ENCODE results near the gene SCP2D1. TPM values are rescaled to one million over a fixed set of nuclear protein-coding genes. Genes with fewer than 3 reads are reported as not detected.
"Not testable (repeated sequence)": the region's sequence is repeated elsewhere in the genome, so short reads cannot be mapped to it uniquely, and the experiment has no call there.

SCP2D1 gene
- total RNA-seq, 2 donors from 2014 or later, result not detected

GRCh38 chr20:18780385-18781130, 33.0 kb upstream of the SCP2D1 start:
- TF ChIP-seq CTCF (conservative IDR thresholded peaks at IDR 0.05), result no peak
- H3K4me1 Mint-ChIP-seq, result no peaks in the 10 kb centered on the region
- H3K36me3 ChIP-seq (ENCODE audit: control insufficient read depth, insufficient read depth, low read length), result no peaks in the 10 kb centered on the region
- no peak overlapping the region for H3K4me3 Mint-ChIP-seq
- H3K27me3 ChIP-seq (ENCODE audit: control insufficient read depth, insufficient read depth, low read length, poor library complexity, severe bottlenecking), result no peaks in the 10 kb centered on the region
- no peak overlapping the region for H3K27ac Mint-ChIP-seq
- peaks cover 3% of the 10 kb centered on the region for H3K9me3 Mint-ChIP-seq
- no peak overlapping the region for H3K27ac ChIP-seq (ENCODE audit: low read depth, low read length)
- no peak overlapping the region for H3K4me3 ChIP-seq (ENCODE audit: low read length)
- H3K27me3 Mint-ChIP-seq (ENCODE audit: insufficient read depth), result peaks cover 6% of the 10 kb centered on the region
- H3K9me3 ChIP-seq (ENCODE audit: control insufficient read depth, low read length), result no peaks in the 10 kb centered on the region
- no peak overlapping the region for H3K9ac ChIP-seq (ENCODE audit: extremely low read depth, low read length, poor library complexity, severe bottlenecking)
- H3K4me1 ChIP-seq (ENCODE audit: control insufficient read depth, insufficient read depth, low read length), result no peaks in the 10 kb centered on the region
- no peaks in the 10 kb centered on the region for H3K36me3 Mint-ChIP-seq (ENCODE audit: low read depth)
- DNase-seq, result no peak
- WGBS, 2 experiments (ENCODE audit: insufficient coverage in 1 of 2, insufficient read length in 1 of 2), result 91% methylated on average over 6 to 9 of the region's 9 CpGs

GRCh38 chr20:18781509-18781908, 32.1 kb upstream of the SCP2D1 start:
- H3K27me3 ChIP-seq (ENCODE audit: control insufficient read depth, insufficient read depth, low read length, poor library complexity, severe bottlenecking), result no peaks in the 10 kb centered on the region
- H3K36me3 ChIP-seq (ENCODE audit: control insufficient read depth, insufficient read depth, low read length), result no peaks in the 10 kb centered on the region
- H3K9me3 Mint-ChIP-seq, result peaks cover 11% of the 10 kb centered on the region
- H3K4me3 ChIP-seq (ENCODE audit: low read length), result no peak overlapping the region
- no peak for TF ChIP-seq CTCF (conservative IDR thresholded peaks at IDR 0.05)
- H3K9me3 ChIP-seq (ENCODE audit: control insufficient read depth, low read length), result no peaks in the 10 kb centered on the region
- no peaks in the 10 kb centered on the region for H3K4me1 ChIP-seq (ENCODE audit: control insufficient read depth, insufficient read depth, low read length)
- WGBS, 2 experiments (ENCODE audit: insufficient coverage in 1 of 2, insufficient read length in 1 of 2), result 83 to 86% methylated on average over 1 to 3 of the region's 3 CpGs
- H3K27me3 Mint-ChIP-seq (ENCODE audit: insufficient read depth), result peaks cover 14% of the 10 kb centered on the region
- H3K4me1 Mint-ChIP-seq, result no peaks in the 10 kb centered on the region
- no peak overlapping the region for H3K27ac Mint-ChIP-seq
- H3K36me3 Mint-ChIP-seq (ENCODE audit: low read depth), result no peaks in the 10 kb centered on the region
- H3K27ac ChIP-seq (ENCODE audit: low read depth, low read length), result no peak overlapping the region
- H3K4me3 Mint-ChIP-seq, result no peak overlapping the region
- no peak overlapping the region for H3K9ac ChIP-seq (ENCODE audit: extremely low read depth, low read length, poor library complexity, severe bottlenecking)
- DNase-seq, result no peak

GRCh38 chr20:18783385-18783959, 30.1 kb upstream of the SCP2D1 start:
- Mint-ChIP-seq H3K4me3 (no peak overlapping the region), H3K9me3 (peaks cover 24% of the 10 kb centered on the region), H3K36me3 (ENCODE audit: low read depth) (no peaks in the 10 kb centered on the region), H3K4me1 (no peaks in the 10 kb centered on the region), H3K27ac (no peak overlapping the region), H3K27me3 (ENCODE audit: insufficient read depth) (peaks cover 22% of the 10 kb centered on the region)
- Histone ChIP-seq H3K9ac (ENCODE audit: extremely low read depth, low read length, poor library complexity, severe bottlenecking) (no peak overlapping the region), H3K4me3 (ENCODE audit: low read length) (no peak overlapping the region), H3K36me3 (ENCODE audit: control insufficient read depth, insufficient read depth, low read length) (no peaks in the 10 kb centered on the region), H3K27me3 (ENCODE audit: control insufficient read depth, insufficient read depth, low read length, poor library complexity, severe bottlenecking) (peaks cover 4% of the 10 kb centered on the region), H3K9me3 (ENCODE audit: control insufficient read depth, low read length) (peaks cover 7% of the 10 kb centered on the region), H3K4me1 (ENCODE audit: control insufficient read depth, insufficient read depth, low read length) (no peaks in the 10 kb centered on the region), H3K27ac (ENCODE audit: low read depth, low read length) (no peak overlapping the region)
- WGBS, 2 experiments (ENCODE audit: insufficient coverage in 1 of 2, insufficient read length in 1 of 2), result 85 to 92% methylated on average over 4 to 5 of the region's 5 CpGs
- no peak for DNase-seq
- no peak for TF ChIP-seq CTCF (conservative IDR thresholded peaks at IDR 0.05)

GRCh38 chr20:18787046-18787445, 26.5 kb upstream of the SCP2D1 start:
- 81% methylated on average over 2 of the region's 2 CpGs; no CpG with 5 or more reads in 1 of the 2 experiments for WGBS, 2 experiments (ENCODE audit: insufficient coverage in 1 of 2, insufficient read length in 1 of 2)
- peaks cover 28% of the 10 kb centered on the region for H3K9me3 Mint-ChIP-seq
- not testable (repeated sequence) for H3K27ac Mint-ChIP-seq

More at GRCh38 chr20:18787046-18787445, 26.5 kb upstream of the SCP2D1 start:
- not testable (repeated sequence) for H3K4me3 Mint-ChIP-seq; H3K4me1 Mint-ChIP-seq; H3K36me3 ChIP-seq (ENCODE audit: control insufficient read depth, insufficient read depth, low read length); H3K27ac ChIP-seq (ENCODE audit: low read depth, low read length); H3K4me3 ChIP-seq (ENCODE audit: low read length); H3K4me1 ChIP-seq (ENCODE audit: control insufficient read depth, insufficient read depth, low read length); H3K9me3 ChIP-seq (ENCODE audit: control insufficient read depth, low read length); DNase-seq; H3K9ac ChIP-seq (ENCODE audit: extremely low read depth, low read length, poor library complexity, severe bottlenecking); H3K36me3 Mint-ChIP-seq (ENCODE audit: low read depth)
- peaks cover 49% of the 10 kb centered on the region for H3K27me3 Mint-ChIP-seq (ENCODE audit: insufficient read depth)
- H3K27me3 ChIP-seq (ENCODE audit: control insufficient read depth, insufficient read depth, low read length, poor library complexity, severe bottlenecking), result peaks cover 40% of the 10 kb centered on the region

Data from endodermal cell (in vitro differentiated cells).